B cell (primary cell): Measurements from ENCODE around the gene ECHDC3. TPM values are rescaled to one million over a fixed set of nuclear protein-coding genes. Genes with fewer than 3 reads are reported as not detected.

Experiments used
- ATAC-seq: fragments of 200-7000 bp; cut with Tn5 transposase; one replicate; pipeline ENCODE4 v1.10.0; 2021; ENCODE audit warnings: low read depth, mild to moderate bottlenecking, moderate number of reproducible peaks, moderate library complexity
- CTCF ChIA-PET: fragments of 350-600 bp; sonication (Branson Sonifier 250); formaldehyde crosslinking; loops from one replicate; lab custom pipeline; 2021; ENCODE audit warnings: antibody characterized with exemption, inconsistent platforms; lab: Charles Lee
- POLR2A ChIA-PET: fragments of 350-600 bp; sonication (Branson Sonifier 250); formaldehyde crosslinking; loops from one replicate; lab custom pipeline; 2021; ENCODE audit warnings: antibody characterized with exemption; lab: Charles Lee
- DNase-seq: peaks from one replicate; pipeline ENCODE4 v3.0.0; 2013
- H2AFZ ChIP-seq: 2 replicates; pipeline ENCODE4 v1.6.1; 2012; ENCODE audit warnings: mild to moderate bottlenecking, low read depth, low read length; ENCODE audit not compliant: insufficient read depth, poor library complexity, severe bottlenecking
- H3K27ac ChIP-seq, 2 donors: 1 replicate in 1 of 2; 2 replicates in 1 of 2; pipeline ENCODE4 v1.5.1; 2012 to 2013; ENCODE audit warnings: low read length in 2 of 2, mild to moderate bottlenecking in 2 of 2, moderate library complexity in 1 of 2
- H3K27me3 ChIP-seq, 4 experiments: fragments of 200-600 bp in 1 of 4; sonication (generic) in 1 of 4; replicated peaks in 1 of 4; 1 replicate in 2 of 4; 2 replicates in 2 of 4; pipeline versions ENCODE4 v1.6.1 to v1.7.0; 2013 to 2016; ENCODE audit warnings: low read length in 3 of 4, mild to moderate bottlenecking in 2 of 4, mixed read lengths in 1 of 4, moderate library complexity in 1 of 4; ENCODE audit not compliant: insufficient read depth in 4 of 4, control insufficient read depth in 3 of 4; ENCODE audit errors: control extremely low read depth in 1 of 4
- H3K36me3 ChIP-seq, 2 experiments: replicated peaks in 1 of 2; 1 replicate in 1 of 2; 2 replicates in 1 of 2; pipeline versions ENCODE4 v1.6.1 to v1.7.1; 2013; ENCODE audit warnings: low read length in 1 of 2; ENCODE audit not compliant: insufficient read depth in 2 of 2, control insufficient read depth in 1 of 2; ENCODE audit errors: control extremely low read depth in 1 of 2, extremely low read depth in 1 of 2
- H3K4me1 ChIP-seq, 2 donors: fragments of 200-600 bp in 1 of 2; sonication (generic) in 1 of 2; 1 replicate in 1 of 2; 2 replicates in 1 of 2; pipeline versions ENCODE4 v1.5.1 to v1.6.1; 2013 to 2017; ENCODE audit warnings: low read length in 2 of 2; ENCODE audit not compliant: control insufficient read depth in 2 of 2, insufficient read depth in 2 of 2
- H3K4me2 ChIP-seq: replicated peaks from 2 replicates; pipeline ENCODE3; 2012; ENCODE audit warnings: mild to moderate bottlenecking, low read depth, low read length; ENCODE audit not compliant: poor library complexity, severe bottlenecking
- H3K4me3 ChIP-seq, 5 experiments: fragments of 200-600 bp in 1 of 5; sonication (generic) in 1 of 5; 1 replicate in 3 of 5; 2 replicates in 2 of 5; pipeline versions ENCODE4 v1.5.1 to v1.7.0; 2011 to 2016; ENCODE audit warnings: low read length in 4 of 5, mild to moderate bottlenecking in 4 of 5, low read depth in 2 of 5, control low read depth in 1 of 5, moderate library complexity in 1 of 5; ENCODE audit not compliant: insufficient read depth in 1 of 5; ENCODE audit errors: control extremely low read depth in 1 of 5, extremely low read depth in 1 of 5
- H3K79me2 ChIP-seq: fragments of 200-600 bp; sonication (generic); one replicate; pipeline ENCODE4 v1.6.0; 2016; ENCODE audit warnings: low read length; ENCODE audit not compliant: control insufficient read depth, insufficient read depth
- H3K9ac ChIP-seq: fragments of 200-600 bp; sonication (generic); 2 replicates; pipeline ENCODE4 v1.6.1; 2017; ENCODE audit warnings: mild to moderate bottlenecking, low read length, moderate library complexity
- H3K9me3 ChIP-seq, 3 donors: one replicate each; pipeline versions ENCODE4 v1.6.1 to v1.7.1; 2013; ENCODE audit warnings: low read length in 2 of 3; ENCODE audit not compliant: control insufficient read depth in 2 of 3, insufficient read depth in 1 of 3; ENCODE audit errors: control extremely low read depth in 1 of 3
- H4K20me1 ChIP-seq: 2 replicates; pipeline ENCODE4 v1.6.0; 2012; ENCODE audit warnings: mild to moderate bottlenecking, low read length; ENCODE audit not compliant: insufficient read depth, control insufficient read depth, poor library complexity, severe bottlenecking
- H3K27ac Mint-ChIP-seq: one replicate; pipeline ENCODE4 v1.8.0; 2021; ENCODE audit warnings: mixed read lengths
- H3K27me3 Mint-ChIP-seq: one replicate; pipeline ENCODE4 v1.8.0; 2021; ENCODE audit warnings: mixed read lengths
- H3K4me1 Mint-ChIP-seq: one replicate; pipeline ENCODE4 v1.8.0; 2021; ENCODE audit warnings: mixed read lengths
- H3K4me3 Mint-ChIP-seq: one replicate; pipeline ENCODE4 v1.8.0; 2021; ENCODE audit warnings: mixed read lengths
- H3K9me3 Mint-ChIP-seq: one replicate; pipeline ENCODE4 v1.8.0; 2022; ENCODE audit warnings: mixed read lengths; ENCODE audit not compliant: insufficient read depth
- CTCF ChIP-seq: fragments of 200-600 bp; IDR thresholded peaks from one replicate; pipeline ENCODE4 v1.8.0; 2022; ENCODE audit warnings: antibody characterized with exemption, mild to moderate bottlenecking
- EZH2 ChIP-seq: IDR thresholded peaks from 2 replicates; pipeline ENCODE4 v1.6.1; 2012; ENCODE audit warnings: borderline replicate concordance, low read depth, mild to moderate bottlenecking, moderate library complexity, low read length; ENCODE audit not compliant: insufficient read depth, poor library complexity, severe bottlenecking
- WGBS: methylation state at CpG from one replicate; pipeline ENCODE4 v1.1.5; 2013; ENCODE audit warnings: missing lambda C conversion rate; ENCODE audit not compliant: insufficient coverage; 5-methylcytosine and 5-hydroxymethylcytosine counted together
- intact Hi-C: fragments of 100-400 bp; cut with micrococcal nuclease; formaldehyde crosslinking; loops from one replicate; pipeline ENCODE4 v1.10.0; 2022
- polyA plus RNA-seq: library from polyadenylated mRNA; depleted of rRNA; stranded (reverse); fragments of >200 nt; gene quantifications from 2 replicates; pipeline ENCODE4 v1.2.3, GENCODE V29; 2012
- total RNA-seq, 2 donors: library from RNA; stranded (reverse); fragments of 120-200 nt in 1 of 2; gene quantifications; 1 replicate in 1 of 2; 2 replicates in 1 of 2; pipeline versions ENCODE4 v1.2.3 to v1.2.4, GENCODE V29; 2013 to 2022

ECHDC3 gene
- total and polyA plus RNA-seq, 2 donors (not counting 1 experiment from before 2014, with no cell fraction given) = 3.9 to 9.6 TPM

DNA sequence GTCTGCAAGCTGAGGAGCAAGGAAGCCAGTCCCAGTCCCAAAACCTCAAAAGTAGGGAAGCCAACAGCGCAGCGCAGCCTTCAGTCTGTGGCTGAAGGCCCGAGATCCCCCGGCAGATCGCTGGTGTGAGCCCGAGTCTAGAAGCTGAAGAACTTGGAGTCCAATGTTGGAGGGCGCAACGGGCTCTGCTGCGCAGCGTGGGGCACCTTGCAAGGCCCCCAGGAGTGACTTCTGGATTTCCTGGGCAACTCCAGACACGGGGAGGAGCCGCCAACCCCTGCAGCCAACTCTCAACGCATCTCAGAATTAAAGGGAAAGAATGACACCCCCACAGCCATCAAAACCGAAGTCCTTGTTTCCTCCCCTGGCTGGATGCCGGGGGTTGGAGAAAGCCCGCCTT is 62.2 kb downstream of the ECHDC3 start:
- Histone ChIP-seq H3K36me3 (no peaks in the 10 kb centered on the region), H3K9me3 (no peaks in the 10 kb centered on the region), H3K9ac (no peak overlapping the region), H3K4me1 (no peaks in the 10 kb centered on the region), H3K4me3 (no peak overlapping the region), H3K79me2 (no peaks in the 10 kb centered on the region), H3K27ac (no peak overlapping the region), H3K27me3 (no peaks in the 10 kb centered on the region), H3K4me2 (no peak overlapping the region), H2AFZ (no peak overlapping the region), H4K20me1 (no peaks in the 10 kb centered on the region)
- 96% methylated on average over 13 of the region's 16 CpGs for WGBS
- no peak for DNase-seq
- H3K9me3 Mint-ChIP-seq = no peaks in the 10 kb centered on the region
- peaks cover 22% of the 10 kb centered on the region for H3K27me3 Mint-ChIP-seq
- ChIA-PET CTCF (no interaction called here), POLR2A (no interaction called here)
- ATAC-seq = no peak
- no peak overlapping the region for H3K27ac Mint-ChIP-seq
- H3K4me3 Mint-ChIP-seq = no peak overlapping the region
- H3K4me1 Mint-ChIP-seq = no peaks in the 10 kb centered on the region
- no peak for TF ChIP-seq CTCF
- intact Hi-C loops = no loop called here

DNA sequence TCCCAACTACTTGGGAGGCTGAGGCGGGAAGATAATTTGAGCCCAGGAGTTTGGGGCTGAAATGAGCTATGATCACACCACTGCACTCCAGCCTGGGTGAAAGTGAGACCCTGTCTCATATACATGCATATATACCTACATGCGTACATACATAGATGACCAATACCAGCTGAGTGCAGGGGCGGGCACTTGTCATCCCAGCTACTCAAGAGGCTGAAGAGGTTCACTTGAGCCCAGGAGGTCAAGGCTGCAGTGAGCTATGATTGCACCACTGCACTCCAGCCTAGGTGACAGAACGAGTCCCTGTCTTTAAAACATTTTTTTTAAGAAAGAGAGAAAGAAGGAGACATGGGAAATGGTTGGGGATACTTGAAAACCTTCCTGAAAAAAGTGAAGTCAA is 63.6 kb downstream of the ECHDC3 start:
- Mint-ChIP-seq H3K4me3 (no peak overlapping the region), H3K9me3 (no peaks in the 10 kb centered on the region), H3K27me3 (peaks cover 28% of the 10 kb centered on the region), H3K27ac (no peak overlapping the region), H3K4me1 (no peaks in the 10 kb centered on the region)
- no peak overlapping the region for H3K27ac ChIP-seq
- DNase-seq (no peak), ATAC-seq (no peak)
- H3K9ac ChIP-seq = no peak overlapping the region
- ChIA-PET POLR2A (no interaction called here), CTCF (no interaction called here)
- H3K9me3 ChIP-seq = no peaks in the 10 kb centered on the region
- intact Hi-C loops = no loop called here
- no peaks in the 10 kb centered on the region for H3K36me3 ChIP-seq
- 100% methylated on average over 3 of the region's 4 CpGs for WGBS
- no peaks in the 10 kb centered on the region for H3K27me3 ChIP-seq
- no peak overlapping the region for H3K4me2 ChIP-seq
- H4K20me1 ChIP-seq = no peaks in the 10 kb centered on the region
- H3K79me2 ChIP-seq = no peaks in the 10 kb centered on the region
- H2AFZ ChIP-seq = no peak overlapping the region
- no peaks in the 10 kb centered on the region for H3K4me1 ChIP-seq
- TF ChIP-seq EZH2 (no peak), CTCF (no peak)
- H3K4me3 ChIP-seq = no peak overlapping the region
